Endothelial cell (in vitro differentiated cells): Measurements from ENCODE around the gene DEPP1. TPM values are rescaled to one million over a fixed set of nuclear protein-coding genes. Genes with fewer than 3 reads are reported as not detected.
A peak's percentile ranks its signal among the peaks of the same experiment; 100 is the strongest.

Experiments used
- DNase-seq: peaks from one replicate; pipeline ENCODE4 v3.0.0; 2021; ENCODE audit warnings: low spot score
- H3K27ac Mint-ChIP-seq: one replicate; pipeline ENCODE4 v1.8.0; 2021; ENCODE audit warnings: mixed read lengths, inconsistent platforms; ENCODE audit not compliant: unreplicated experiment
- H3K27me3 Mint-ChIP-seq: one replicate; pipeline ENCODE4 v1.8.0; 2021; ENCODE audit warnings: mild to moderate bottlenecking, moderate library complexity, mixed read lengths, inconsistent platforms; ENCODE audit not compliant: unreplicated experiment
- H3K36me3 Mint-ChIP-seq: one replicate; pipeline ENCODE4 v1.8.0; 2021; ENCODE audit warnings: mild to moderate bottlenecking, low read depth, mixed read lengths, inconsistent platforms; ENCODE audit not compliant: unreplicated experiment
- H3K4me1 Mint-ChIP-seq: one replicate; pipeline ENCODE4 v1.8.0; 2021; ENCODE audit warnings: mild to moderate bottlenecking, mixed read lengths, inconsistent platforms; ENCODE audit not compliant: unreplicated experiment
- H3K4me3 Mint-ChIP-seq: one replicate; pipeline ENCODE4 v1.8.0; 2021; ENCODE audit warnings: mild to moderate bottlenecking, mixed read lengths, inconsistent platforms; ENCODE audit not compliant: unreplicated experiment
- H3K9me3 Mint-ChIP-seq: one replicate; pipeline ENCODE4 v1.8.0; 2021; ENCODE audit warnings: mixed read lengths, inconsistent platforms; ENCODE audit not compliant: unreplicated experiment
- total RNA-seq: library from RNA; stranded (reverse); fragmentation: NEBNext Ultra II Directional; extraction: Animal tissue kit (Norgen Biotek cat#: 25700); gene quantifications from one replicate; pipeline ENCODE4 v1.2.1, GENCODE V29; 2021; ENCODE audit not compliant: unreplicated experiment
- TF ChIP-seq, protein P1 (sequence below): fragments of 200-600 bp; sonication (generic); IDR thresholded peaks from one replicate; pipeline ENCODE4 v1.5.0; 2021; ENCODE audit warnings: antibody characterized with exemption; ENCODE audit not compliant: unreplicated experiment

The DEPP1 gene
- total RNA-seq, 1 donor from 2014 or later, result 22.5 TPM

DNA sequence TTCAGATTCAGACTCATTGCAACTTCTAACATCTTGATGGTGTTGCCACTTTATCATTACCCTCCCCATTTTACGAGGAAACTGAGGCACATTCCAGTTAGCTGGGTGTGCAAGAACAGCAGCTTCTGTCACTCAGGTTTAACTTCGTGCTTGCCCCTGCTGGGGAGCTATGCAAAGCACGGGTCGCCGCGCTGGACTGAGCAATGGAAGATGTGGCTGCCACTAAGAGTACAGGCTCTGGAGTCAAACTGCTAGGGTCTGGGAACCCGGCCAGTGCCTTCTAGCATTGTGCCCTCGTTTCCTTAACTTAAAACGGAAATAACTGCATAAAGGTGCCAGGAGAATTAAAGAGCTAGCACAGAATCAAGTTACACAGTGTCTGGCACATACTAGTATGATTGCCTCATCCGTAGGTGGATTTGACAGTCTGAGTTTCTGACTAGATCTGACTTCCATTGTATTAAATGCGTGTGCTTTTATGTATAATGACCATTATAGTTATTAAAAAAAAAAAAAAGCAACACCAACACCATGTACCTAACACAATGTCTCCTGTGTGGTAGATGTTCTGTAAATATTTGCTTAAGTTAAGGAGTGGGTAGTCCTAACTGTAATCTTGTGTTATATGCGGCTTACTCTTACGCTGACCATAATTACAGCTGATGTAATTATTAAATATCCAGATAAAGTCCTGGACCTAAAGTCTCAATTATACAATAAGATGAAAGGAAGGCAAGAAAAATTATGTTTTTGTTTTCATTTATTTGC, 23.0 kb upstream of the DEPP1 start:
- peak; percentile 57 for DNase-seq
- Mint-ChIP-seq H3K4me3 (peak overlapping the region; percentile 90), H3K27me3 (peaks cover 12% of the 10 kb centered on the region), H3K4me1 (peaks cover 37% of the 10 kb centered on the region), H3K9me3 (no peaks in the 10 kb centered on the region), H3K27ac (peak overlapping the region; percentile 54), H3K36me3 (peaks cover 18% of the 10 kb centered on the region)
- TF ChIP-seq, protein P1, sequence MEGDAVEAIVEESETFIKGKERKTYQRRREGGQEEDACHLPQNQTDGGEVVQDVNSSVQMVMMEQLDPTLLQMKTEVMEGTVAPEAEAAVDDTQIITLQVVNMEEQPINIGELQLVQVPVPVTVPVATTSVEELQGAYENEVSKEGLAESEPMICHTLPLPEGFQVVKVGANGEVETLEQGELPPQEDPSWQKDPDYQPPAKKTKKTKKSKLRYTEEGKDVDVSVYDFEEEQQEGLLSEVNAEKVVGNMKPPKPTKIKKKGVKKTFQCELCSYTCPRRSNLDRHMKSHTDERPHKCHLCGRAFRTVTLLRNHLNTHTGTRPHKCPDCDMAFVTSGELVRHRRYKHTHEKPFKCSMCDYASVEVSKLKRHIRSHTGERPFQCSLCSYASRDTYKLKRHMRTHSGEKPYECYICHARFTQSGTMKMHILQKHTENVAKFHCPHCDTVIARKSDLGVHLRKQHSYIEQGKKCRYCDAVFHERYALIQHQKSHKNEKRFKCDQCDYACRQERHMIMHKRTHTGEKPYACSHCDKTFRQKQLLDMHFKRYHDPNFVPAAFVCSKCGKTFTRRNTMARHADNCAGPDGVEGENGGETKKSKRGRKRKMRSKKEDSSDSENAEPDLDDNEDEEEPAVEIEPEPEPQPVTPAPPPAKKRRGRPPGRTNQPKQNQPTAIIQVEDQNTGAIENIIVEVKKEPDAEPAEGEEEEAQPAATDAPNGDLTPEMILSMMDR, result no peak

DNA sequence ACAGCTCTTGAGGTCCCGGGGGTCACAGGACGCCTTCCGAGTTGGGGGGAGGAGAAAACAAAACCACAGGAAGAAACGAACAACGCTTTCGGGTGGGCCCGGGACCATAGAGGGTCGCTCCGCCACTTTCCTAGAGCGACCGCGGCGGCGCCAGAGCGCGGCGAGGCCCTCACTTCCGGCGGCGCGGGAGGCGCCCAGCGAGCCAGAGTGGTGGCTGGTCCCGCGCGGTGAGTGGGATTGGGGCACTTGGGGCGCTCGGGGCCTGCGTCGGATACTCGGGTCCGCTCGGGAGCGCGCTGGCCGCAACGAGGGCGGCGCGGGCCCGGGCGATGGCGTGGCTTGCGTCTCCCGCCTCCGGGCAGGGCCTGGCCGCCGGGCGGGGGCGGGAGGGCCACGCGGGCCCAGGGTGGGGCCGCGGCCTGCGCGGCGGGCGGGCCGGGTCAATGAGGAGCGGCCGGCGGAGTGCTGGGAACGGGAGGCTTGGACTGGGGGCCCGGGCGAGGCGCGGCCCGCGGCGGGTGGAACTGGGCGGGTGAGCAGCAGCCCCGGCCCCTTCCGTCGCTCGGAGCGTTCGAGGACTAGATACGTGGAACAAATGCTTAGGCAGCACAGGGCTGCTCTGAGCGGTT, 22.3 kb upstream of the DEPP1 start, which contains the start of gene ZNF22:
ZNF22 (plus strand) TSS at position 172 of the 629 bp plus-strand sequence. CDS start 2,446 bp downstream, outside the sequence.
- Mint-ChIP-seq H3K36me3 (peaks cover 18% of the 10 kb centered on the region), H3K27me3 (peaks cover 12% of the 10 kb centered on the region), H3K27ac (peak within 1 kb of the TSS; percentile 94), H3K9me3 (no peaks in the 10 kb centered on the region), H3K4me1 (peaks cover 37% of the 10 kb centered on the region), H3K4me3 (peak within 1 kb of the TSS; percentile 90)
- DNase-seq, result peak; percentile 77
- TF ChIP-seq, protein P1, result no peak

DNA sequence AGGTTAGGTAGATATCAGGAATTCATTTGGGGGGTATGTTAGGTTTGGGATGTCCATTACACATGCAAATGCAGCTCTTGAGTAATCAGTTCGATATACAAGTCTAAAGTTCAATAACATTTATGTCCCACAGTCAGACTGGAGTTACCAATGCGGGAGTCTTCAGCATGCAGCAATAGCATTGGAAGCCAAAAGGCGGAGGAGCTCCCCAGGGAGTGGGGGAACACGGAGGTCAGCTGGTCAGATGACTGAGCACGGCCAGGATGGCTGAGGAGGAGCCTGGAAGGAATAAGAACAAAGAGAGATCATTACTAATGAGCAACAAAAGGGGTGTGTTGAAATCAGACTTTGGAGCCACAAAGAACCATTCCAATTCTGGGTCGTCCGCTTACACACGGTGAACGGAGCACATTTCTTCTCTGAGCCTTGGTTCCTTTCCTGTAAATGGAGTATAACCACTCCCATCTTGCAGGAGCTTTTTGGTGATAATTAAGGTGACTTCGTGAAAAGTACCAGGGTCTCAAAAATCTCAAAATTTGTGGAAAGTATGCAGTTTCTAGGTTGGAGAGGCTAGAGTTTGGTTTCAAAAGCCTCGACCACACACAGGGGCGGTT, 21.6 kb upstream of the DEPP1 start:
- H3K4me3 Mint-ChIP-seq, result peak overlapping the region; percentile 90

DNA sequence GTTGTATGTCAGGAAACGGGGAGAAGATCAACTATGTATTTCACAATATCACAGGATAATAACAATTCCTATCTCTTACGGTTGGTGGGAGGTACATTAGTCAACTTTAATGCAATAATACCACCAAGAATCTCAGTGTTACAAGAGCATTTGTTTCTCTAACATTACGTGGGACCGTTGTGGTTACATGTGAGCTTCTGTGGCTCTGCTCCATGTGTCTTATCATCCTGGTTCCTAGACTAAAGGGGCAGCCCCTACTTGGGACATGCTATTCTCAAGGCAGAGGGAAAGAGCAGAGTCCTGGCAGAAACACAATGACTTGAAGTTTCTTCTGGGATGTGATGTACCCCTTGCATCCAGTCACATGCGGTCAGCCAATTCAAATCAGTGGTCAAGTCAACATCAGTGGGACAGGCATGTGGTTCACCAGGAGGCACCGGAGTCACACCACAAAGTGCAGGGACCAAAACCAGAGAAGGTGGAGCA, 19.6 kb upstream of the DEPP1 start:
- Mint-ChIP-seq H3K36me3 (peaks cover 7% of the 10 kb centered on the region), H3K27ac (peak overlapping the region; percentile 70), H3K9me3 (no peaks in the 10 kb centered on the region), H3K4me3 (no peak overlapping the region), H3K27me3 (peaks cover 17% of the 10 kb centered on the region), H3K4me1 (peaks cover 32% of the 10 kb centered on the region)
- TF ChIP-seq, protein P1, result no peak
- DNase-seq, result no peak

More for the DNA sequence above, 21.6 kb upstream of the DEPP1 start:
- Mint-ChIP-seq H3K9me3 (no peaks in the 10 kb centered on the region), H3K4me1 (peaks cover 35% of the 10 kb centered on the region), H3K36me3 (peaks cover 18% of the 10 kb centered on the region), H3K27me3 (peaks cover 12% of the 10 kb centered on the region), H3K27ac (peak overlapping the region; percentile 94)
- TF ChIP-seq, protein P1, result no peak
- no peak for DNase-seq
